Left forelimb (tissue), 1 donor: ENCODE measurements around the gene NDFIP1.
"Not testable (repeated sequence)": the region's sequence is repeated elsewhere in the genome, so short reads cannot be mapped to it uniquely, and the experiment has no call there.

Source experiments
- DNase-seq: peaks from one replicate; pipeline ENCODE4 v3.0.0-alpha.2; 2018; ENCODE audit warnings: low spot score

NDFIP1 gene

DNA sequence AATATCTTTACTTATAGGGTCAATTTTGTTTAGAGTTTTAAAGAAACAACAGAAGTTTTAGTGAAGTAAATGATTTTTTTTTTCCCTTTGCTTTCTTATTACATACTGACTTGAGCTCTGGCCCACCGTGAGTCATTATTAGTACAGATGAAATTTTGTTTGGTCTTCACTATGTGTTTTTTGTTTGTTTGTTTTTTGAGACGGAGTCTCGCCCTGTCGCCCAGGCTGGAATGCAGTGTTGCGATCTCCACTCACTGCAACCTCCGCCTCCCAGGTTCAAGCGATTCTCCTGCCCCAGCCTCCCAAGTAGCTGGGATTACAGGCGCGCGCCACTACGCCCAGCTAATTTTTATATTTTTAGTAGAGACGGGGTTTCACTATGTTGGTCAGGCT, 45.9 kb downstream of the NDFIP1 start:
- DNase-seq = not testable (repeated sequence)

- no peak for DNase-seq
These were observed 48.4 kb downstream of the NDFIP1 start for GRCh38 chr5:142156839-142157463.

DNA sequence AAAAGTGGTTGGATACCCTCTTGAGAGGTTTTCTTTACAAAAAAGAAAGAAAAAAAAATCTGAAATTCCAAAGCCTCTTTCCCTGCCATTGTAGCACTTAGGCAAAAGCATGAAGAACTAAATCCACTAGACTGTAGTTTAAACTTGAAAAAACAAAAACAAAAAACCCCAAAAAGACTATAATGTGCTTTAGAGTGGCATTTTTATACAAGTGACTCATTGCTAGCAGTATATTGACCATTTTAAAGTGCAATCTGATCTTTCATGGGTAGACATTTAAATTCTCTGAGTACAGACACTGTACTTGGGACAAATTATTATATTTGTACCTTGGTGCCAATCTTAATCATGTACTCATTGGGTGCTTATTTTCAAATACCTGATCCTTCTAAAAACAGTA, 50.8 kb downstream of the NDFIP1 start:
- no peak for DNase-seq

GRCh38 chr5:142164315-142164714, 55.7 kb downstream of the NDFIP1 start:
- no peak for DNase-seq

- no peak for DNase-seq
These were observed 58.2 kb downstream of the NDFIP1 start for GRCh38 chr5:142166754-142167153.

GRCh38 chr5:142167458-142167857, 58.9 kb downstream of the NDFIP1 start:
- no peak for DNase-seq

- no peak for DNase-seq
These were observed 59.8 kb downstream of the NDFIP1 start for GRCh38 chr5:142168365-142168764.

DNA sequence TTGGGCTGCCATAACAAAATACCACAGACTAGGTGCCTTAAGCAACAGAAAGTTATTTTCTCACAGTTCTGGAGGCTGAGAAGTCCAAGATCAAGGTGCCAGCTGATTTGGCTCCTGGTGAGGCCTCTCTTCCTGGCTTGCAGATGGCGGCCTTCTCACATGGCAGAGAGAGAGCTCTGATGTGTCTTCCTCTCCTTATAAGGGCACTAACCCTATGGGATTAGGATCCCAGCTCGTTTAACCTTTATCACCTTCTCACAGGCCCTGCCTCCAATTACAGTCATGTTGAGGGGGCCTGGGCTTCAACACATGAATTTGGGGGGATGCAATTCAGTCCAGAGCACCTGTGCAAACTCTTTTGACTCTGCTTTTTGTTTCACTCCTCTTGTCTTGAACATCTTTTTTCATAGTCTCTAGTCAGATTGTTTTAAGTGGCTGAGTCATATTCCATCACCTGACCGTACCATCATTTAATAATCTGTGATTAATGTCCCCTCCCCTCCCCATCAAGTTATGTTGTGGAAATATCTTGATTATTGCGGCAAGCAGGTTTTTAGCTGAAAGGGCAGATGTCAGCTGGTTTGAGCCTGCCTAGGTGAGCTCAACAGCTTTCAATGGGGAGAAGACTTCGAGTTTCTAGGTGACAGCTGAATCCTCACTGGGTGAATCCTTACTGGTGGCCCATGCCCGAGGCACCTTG, 61.8 kb downstream of the NDFIP1 start:
- DNase-seq = no peak

- no peak for DNase-seq
These were observed 62.7 kb downstream of the NDFIP1 start for GRCh38 chr5:142171270-142171669.

DNA sequence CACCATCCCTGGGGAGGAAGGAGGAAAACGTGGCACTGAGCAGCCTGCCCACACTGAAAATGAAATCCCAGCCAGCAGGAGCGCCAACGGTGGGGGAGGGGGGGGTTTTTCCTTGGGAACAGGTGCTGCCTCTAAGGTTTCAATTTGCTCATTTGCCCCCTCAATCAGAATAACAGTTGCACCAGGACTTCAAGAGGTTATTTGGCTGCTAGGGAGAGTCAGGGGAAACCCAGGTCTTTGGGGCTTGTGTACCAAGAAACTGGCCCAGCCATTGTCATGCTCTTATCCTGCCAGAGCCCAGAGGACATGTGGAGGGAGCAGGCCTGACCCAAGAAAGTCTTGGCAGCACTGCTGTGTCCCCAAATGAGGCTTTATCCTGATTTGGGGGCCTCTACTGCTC, 66.5 kb downstream of the NDFIP1 start:
- DNase-seq = no peak

- DNase-seq = no peak
These were observed 67.0 kb downstream of the NDFIP1 start for GRCh38 chr5:142175461-142176142.

- DNase-seq = no peak
These were observed 67.7 kb downstream of the NDFIP1 start for GRCh38 chr5:142176255-142176654.

GRCh38 chr5:142178651-142179050, 70.1 kb downstream of the NDFIP1 start:
- no peak for DNase-seq

DNA sequence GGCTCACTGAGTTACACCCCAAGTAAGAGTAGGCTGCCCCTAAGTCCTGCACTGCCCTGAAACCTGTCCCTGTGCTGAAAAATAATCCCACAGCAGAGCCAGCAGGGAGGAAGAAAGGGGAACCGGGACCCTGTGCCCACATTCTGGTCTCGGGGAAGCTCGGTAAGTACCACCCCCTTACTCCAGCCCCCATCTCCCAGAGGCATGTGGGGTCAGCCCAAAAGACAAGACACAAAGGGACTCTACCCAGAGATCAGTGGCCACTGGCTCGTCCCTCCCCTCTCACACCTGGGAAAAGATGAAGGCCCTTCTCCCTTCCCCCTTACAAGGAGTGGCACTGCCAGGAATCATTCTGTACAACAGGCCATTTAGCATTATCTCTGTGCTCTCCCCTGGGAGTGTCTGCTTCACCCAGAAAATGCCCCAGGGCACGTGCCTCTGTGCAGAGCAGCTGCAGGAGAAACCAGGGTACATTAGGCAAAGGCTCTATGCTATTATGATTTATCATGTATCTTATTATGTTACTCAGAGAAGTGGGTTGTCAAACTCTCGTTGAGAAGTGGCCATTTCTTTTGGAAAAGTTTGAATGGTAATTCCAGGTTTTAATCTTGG, 71.3 kb downstream of the NDFIP1 start:
- no peak for DNase-seq

GRCh38 chr5:142181096-142181495, 72.5 kb downstream of the NDFIP1 start:
- DNase-seq = no peak

- DNase-seq = no peak
These were observed 73.1 kb downstream of the NDFIP1 start for GRCh38 chr5:142181547-142182163.

- DNase-seq = no peak
These were observed 74.3 kb downstream of the NDFIP1 start for GRCh38 chr5:142182840-142183239.

- no peak for DNase-seq
These were observed 75.0 kb downstream of the NDFIP1 start for GRCh38 chr5:142183561-142183960.

DNA sequence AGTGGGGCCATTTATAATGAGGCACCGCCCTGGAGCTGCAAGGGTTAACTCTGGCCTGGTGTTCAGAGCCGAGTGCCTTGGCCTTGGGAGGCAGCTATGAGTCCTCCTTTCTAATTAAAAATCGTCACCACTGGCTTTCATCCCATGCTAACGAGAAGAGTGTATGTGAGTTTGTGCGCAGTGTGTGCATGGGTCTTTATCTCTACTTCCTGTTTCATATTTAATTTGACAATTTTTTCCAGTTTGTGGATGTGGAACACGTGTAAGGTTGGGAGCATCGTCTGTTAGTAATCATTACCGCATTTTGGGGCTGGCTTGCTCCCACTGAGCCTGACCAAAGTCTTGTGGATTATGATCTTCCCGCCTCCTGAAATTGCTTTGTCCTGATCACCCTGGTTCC, 76.4 kb downstream of the NDFIP1 start:
- DNase-seq = no peak

- DNase-seq = no peak
These were observed 77.9 kb downstream of the NDFIP1 start for GRCh38 chr5:142186514-142186856.

DNA sequence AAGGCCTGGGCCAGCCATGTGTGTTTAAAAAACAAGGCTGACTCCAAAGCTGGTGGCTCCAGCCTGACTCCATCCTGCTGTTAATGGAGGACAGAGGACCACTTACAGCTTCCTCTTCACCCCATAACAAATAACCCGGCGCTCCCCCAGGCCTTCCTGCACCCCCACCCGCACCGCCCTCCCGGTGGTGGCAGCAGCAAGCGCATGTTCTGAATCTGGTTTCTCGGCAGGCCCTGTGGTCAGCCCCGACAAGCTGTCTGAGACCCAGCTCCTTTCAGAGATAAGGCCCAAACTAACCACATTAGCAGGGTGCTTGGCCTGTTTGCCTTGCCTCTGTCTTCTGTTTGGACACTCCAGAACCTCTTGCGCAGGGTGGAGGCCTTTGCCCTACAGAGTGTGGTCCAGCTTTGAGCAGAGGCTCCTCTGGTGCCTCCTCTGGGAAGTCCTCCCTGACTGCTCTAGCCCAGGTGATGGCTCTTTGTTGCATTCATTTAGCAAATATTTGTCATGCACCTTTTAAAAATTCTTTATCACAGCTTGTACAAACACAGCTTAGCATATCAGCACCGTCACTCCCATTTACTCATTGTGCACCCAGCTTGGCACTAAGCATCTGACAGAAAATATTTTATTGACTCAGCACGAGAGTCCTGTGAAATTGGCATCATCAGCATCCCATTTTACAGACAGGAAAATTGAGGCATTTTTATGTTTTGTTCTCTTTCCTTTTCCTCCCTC, 78.4 kb downstream of the NDFIP1 start:
- no peak for DNase-seq

- DNase-seq = not testable (repeated sequence)
These were observed 80.1 kb downstream of the NDFIP1 start for GRCh38 chr5:142188691-142189090.
